IPS DF 4.7 (cell line): ENCODE data around the gene MT1E.
"Not testable (repeated sequence)": the region's sequence is repeated elsewhere in the genome, so short reads cannot be mapped to it uniquely, and the experiment has no call there.

Source experiments
- DNase-seq: peaks from one replicate; pipeline ENCODE4 v3.0.0-alpha.2; 2013; ENCODE audit warnings: low spot score; ENCODE audit errors: extremely low read depth

MT1E gene

DNA sequence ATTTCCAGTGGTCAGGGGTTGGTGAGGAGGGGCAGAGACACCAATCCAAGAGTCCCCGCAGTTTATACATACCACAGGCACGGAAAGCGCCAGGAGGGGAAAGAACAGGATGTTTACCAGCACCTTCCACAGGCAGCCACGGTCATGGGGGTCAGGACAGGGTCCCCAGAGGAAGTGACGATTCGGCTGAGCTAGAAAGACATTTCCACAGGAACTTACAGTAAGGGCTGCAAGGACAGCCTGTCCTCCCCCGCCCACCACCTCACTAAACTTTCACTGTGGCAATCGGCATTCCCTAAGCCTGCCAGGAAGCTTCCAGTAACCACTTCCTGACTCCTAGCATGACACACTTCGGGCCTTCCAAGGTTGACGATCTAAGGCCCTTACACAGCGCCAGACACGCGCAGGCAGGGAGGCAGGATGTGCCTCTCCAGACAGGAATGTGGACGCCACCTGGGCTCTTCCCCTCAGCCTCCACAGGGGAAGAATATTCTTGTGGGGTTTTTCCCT lies 18.4 kb upstream of the MT1E start:
- no peak for DNase-seq

GRCh38 chr16:56607675-56608042 lies 17.9 kb upstream of the MT1E start:
- DNase-seq = no peak

- DNase-seq = no peak
Observed at GRCh38 chr16:56608043-56608875, 17.3 kb upstream of the MT1E start, which contains the start of gene MT2A. Gene MT2A, plus strand, starts transcription at chr16:56608584. Its CDS starts 72 bp downstream, at chr16:56608656.

DNA sequence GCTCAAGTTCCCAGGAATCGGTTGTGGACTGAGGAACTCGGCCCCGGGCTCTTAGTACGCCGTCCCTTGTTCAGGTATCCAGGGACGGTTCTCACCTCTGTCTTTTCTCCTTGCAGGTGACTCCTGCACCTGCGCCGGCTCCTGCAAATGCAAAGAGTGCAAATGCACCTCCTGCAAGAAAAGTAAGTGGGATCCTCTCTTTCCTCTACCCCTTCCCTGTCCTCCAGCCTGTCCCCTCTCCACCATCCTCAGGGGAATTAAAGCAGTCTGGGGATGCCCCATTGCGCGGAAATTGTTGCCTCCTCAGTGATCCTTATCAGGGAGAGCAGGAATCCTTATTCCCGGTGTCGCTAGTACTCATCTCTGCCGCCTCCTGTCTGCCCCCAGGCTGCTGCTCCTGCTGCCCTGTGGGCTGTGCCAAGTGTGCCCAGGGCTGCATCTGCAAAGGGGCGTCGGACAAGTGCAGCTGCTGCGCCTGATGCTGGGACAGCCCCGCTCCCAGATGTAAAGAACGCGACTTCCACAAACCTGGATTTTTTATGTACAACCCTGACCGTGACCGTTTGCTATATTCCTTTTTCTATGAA lies 16.6 kb upstream of the MT1E start:
- no peak for DNase-seq

GRCh38 chr16:56609463-56609921 lies 16.1 kb upstream of the MT1E start:
- no peak for DNase-seq

- no peak for DNase-seq
Observed at GRCh38 chr16:56610017-56610608, 15.5 kb upstream of the MT1E start.

DNA sequence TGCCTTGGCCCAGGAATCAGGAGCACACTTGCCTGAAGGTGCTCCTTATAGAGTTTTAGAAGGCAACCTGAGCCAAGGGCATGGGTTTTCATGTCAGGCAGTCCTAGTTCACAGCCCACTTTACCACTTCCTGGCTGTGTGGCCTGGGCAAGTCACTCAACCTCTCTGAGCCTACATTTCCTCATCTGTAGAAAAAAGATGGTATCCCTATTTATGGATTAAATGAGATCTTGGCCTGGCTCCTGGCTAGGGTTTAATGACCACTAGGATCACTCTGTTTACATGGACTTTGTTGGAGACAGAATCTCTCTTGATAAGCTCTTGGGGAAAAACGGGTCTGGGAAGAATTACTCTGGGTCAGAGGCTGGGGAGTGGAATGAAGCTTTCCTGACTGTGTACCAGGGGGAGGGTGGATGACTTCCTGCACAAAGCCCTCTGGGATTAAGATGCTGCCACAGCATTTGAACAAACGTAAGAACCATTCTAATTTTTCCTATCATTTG lies 14.9 kb upstream of the MT1E start:
- DNase-seq = no peak

- DNase-seq = no peak
Observed at GRCh38 chr16:56611281-56611833, 14.2 kb upstream of the MT1E start.

DNA sequence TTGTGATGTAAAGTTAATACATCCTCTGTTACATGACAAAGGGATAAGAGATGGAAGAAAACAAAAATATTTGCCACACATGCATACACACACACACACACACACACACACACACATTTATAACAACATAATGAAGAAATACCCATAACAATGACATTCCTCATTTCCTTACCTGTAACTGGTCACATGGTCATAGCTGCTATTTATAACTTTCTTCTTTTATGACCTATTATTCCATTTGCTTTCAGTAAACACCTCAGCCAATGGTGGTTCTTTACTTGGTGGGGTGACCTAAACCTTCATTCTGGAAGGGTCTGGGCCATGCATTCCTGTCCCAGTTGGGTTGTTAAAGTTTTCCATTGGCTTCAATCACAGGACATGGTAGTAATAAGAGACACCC lies 11.9 kb upstream of the MT1E start:
- no peak for DNase-seq

GRCh38 chr16:56614549-56614991 lies 11.0 kb upstream of the MT1E start:
- no peak for DNase-seq

- no peak for DNase-seq
Observed at GRCh38 chr16:56615353-56615752, 10.2 kb upstream of the MT1E start.

- DNase-seq = no peak
Observed at GRCh38 chr16:56616608-56617211, 8.9 kb upstream of the MT1E start.

- no peak for DNase-seq
Observed at GRCh38 chr16:56617212-56618085, 8.1 kb upstream of the MT1E start.

GRCh38 chr16:56618138-56618537 lies 7.4 kb upstream of the MT1E start:
- no peak for DNase-seq

- DNase-seq = no peak
Observed at GRCh38 chr16:56620339-56620897, 5.2 kb upstream of the MT1E start.

- not testable (repeated sequence) for DNase-seq
Observed at GRCh38 chr16:56621665-56622445, 3.7 kb upstream of the MT1E start.

GRCh38 chr16:56623184-56623583 lies 2.4 kb upstream of the MT1E start:
- not testable (repeated sequence) for DNase-seq

- no peak for DNase-seq
Observed at GRCh38 chr16:56623637-56624036, 1.9 kb upstream of the MT1E start.
